B cell (primary cell): ENCODE results near the gene FMNL2.

Experiments used
- EZH2 ChIP-seq: IDR thresholded peaks from 2 replicates; pipeline ENCODE4 v1.6.1; 2012; ENCODE audit warnings: borderline replicate concordance, low read depth, mild to moderate bottlenecking, moderate library complexity, low read length; ENCODE audit not compliant: insufficient read depth, poor library complexity, severe bottlenecking
- TF ChIP-seq, protein P1 (sequence below): fragments of 200-600 bp; IDR thresholded peaks from one replicate; pipeline ENCODE4 v1.8.0; 2022; ENCODE audit warnings: antibody characterized with exemption, mild to moderate bottlenecking

DNA sequence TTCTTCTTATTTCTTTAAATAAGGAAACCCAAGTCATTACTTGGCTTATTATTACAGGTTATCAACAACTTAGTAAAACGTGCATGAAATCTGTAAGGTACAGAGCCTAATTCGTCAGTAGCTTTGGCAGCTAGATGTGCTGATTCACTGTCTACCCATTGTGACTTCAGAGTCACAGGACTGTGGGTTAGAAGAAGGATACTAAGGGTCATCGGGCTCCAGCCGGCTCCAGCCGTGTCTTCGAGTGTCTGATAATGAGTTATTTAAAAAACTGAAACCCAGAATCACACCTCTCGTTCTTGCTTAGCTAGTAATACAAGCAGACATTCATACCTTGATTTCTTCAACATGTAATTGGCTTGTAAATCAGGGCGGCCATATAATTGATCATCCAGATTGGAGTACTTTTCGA, 170.5 kb downstream of the FMNL2 start:
- TF ChIP-seq, protein P1, sequence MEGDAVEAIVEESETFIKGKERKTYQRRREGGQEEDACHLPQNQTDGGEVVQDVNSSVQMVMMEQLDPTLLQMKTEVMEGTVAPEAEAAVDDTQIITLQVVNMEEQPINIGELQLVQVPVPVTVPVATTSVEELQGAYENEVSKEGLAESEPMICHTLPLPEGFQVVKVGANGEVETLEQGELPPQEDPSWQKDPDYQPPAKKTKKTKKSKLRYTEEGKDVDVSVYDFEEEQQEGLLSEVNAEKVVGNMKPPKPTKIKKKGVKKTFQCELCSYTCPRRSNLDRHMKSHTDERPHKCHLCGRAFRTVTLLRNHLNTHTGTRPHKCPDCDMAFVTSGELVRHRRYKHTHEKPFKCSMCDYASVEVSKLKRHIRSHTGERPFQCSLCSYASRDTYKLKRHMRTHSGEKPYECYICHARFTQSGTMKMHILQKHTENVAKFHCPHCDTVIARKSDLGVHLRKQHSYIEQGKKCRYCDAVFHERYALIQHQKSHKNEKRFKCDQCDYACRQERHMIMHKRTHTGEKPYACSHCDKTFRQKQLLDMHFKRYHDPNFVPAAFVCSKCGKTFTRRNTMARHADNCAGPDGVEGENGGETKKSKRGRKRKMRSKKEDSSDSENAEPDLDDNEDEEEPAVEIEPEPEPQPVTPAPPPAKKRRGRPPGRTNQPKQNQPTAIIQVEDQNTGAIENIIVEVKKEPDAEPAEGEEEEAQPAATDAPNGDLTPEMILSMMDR, result no peak
- TF ChIP-seq EZH2, result no peak
